Measurements from ENCODE around the gene ZNF44. TPM values are rescaled to one million over a fixed set of nuclear protein-coding genes. Genes with fewer than 3 reads are reported as not detected.

ZNF44 gene
- total and polyA plus RNA-seq, 9 of the 15 experiments (the other 6 are each of a cell fraction or from before 2014, with no cell fraction given), result 2.6 to 8.3 (median 4.4) TPM

DNA sequence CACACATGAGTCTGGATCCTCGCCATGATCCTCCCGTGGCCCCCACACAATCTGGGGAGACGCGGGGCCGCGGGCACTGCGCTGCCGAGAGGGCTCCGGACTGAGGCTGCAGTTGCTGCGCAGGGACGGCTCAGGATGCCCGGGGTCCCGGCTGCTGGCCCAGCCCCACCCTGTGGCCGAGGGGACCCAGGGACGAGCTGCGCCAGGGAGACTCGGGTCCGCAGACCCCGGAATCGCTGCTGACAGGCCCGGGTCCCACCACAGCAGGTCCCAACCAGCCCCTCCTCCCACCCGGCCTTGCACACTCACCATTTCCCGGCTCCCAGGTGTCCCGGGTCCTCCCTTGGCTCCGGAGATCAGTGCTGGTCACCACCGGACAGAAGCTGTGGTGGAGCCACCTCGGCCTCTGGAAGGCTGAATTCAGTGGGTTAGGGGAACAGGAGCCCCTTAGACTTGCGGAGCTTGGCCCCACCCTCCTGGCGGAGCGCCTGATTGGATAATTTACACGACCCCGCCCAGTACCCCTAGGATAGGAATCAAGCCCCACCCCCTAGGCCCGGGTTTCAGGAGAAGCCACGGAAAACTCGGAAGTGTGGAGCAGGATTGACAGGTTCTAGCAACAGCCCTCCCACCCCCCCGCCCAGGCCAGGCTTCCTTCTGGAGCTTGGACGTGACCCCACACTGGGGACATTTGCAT is 57.4 kb downstream of the ZNF44 start:
- H3K4me2 ChIP-seq (ENCODE audit: insufficient read depth, low read length), result no peak overlapping the region
- FAIRE-seq (no peak), ATAC-seq (no peak), DNase-seq (ENCODE audit: extremely low read depth in 1 of 4, low spot score in 3 of 4) (peak in 3 of 4 experiments; percentile 14 to 27 (median 26))
- H3K9ac ChIP-seq (ENCODE audit: insufficient read depth in 1 of 2, low read depth in 2 of 2, low read length in 2 of 2), result no peak overlapping the region; a peak in 1 of 4 replicates
- ChIA-PET POLR2A (interaction anchor here (0.6 kb wide), 1 partner anchor 75 kb away, joined by 3 read pairs; the partner anchor contains the start of gene ZNF136), CTCF (ENCODE audit: low intra/inter-chr PET ratio) (no interaction called here)
- H3K4me3 ChIP-seq, result no peak overlapping the region
- H3K79me2 ChIP-seq (ENCODE audit: control insufficient read depth, insufficient read depth, low read length), result no peaks in the 10 kb centered on the region
- no peaks in the 10 kb centered on the region for H4K20me1 ChIP-seq (replicated peaks; ENCODE audit: control insufficient read depth, insufficient read depth, low read length)
- WGBS (ENCODE audit: insufficient coverage, low coverage, missing lambda C conversion rate), result 12% methylated on average over 30 of the region's 37 CpGs
- no TSS peak for BruUV-seq (replicated peaks)
- peaks cover 0 to 7% of the 10 kb centered on the region in 2 experiments; a peak in 2 of 5 replicates for H3K4me1 ChIP-seq (replicated peaks in 1 of 2; ENCODE audit: control insufficient read depth in 2 of 2, insufficient read depth in 2 of 2, low read length in 2 of 2)
- intact Hi-C loops (cut with micrococcal nuclease) (no loop called here), in situ Hi-C loops (cut with MboI) (no loop called here)
- no peaks in the 10 kb centered on the region for H3K9me3 ChIP-seq (replicated peaks; ENCODE audit: control insufficient read depth, insufficient read depth, low read depth, low read length)
- H3K9me1 ChIP-seq (ENCODE audit: control insufficient read depth, insufficient read depth, low read length), result no peaks in the 10 kb centered on the region
- H3K36me3 ChIP-seq (ENCODE audit: control insufficient read depth, insufficient read depth, low read length), result no peaks in the 10 kb centered on the region
- TF ChIP-seq HDAC8 (tag; IDR thresholded peaks at IDR 0.05), result no peak
- no peak for TF ChIP-seq POLR3A (IDR thresholded peaks at IDR 0.05; ENCODE audit: borderline replicate concordance, extremely low read depth, insufficient read depth, insufficient read length)
- TF ChIP-seq PHB (CRISPR knock-in tag; IDR thresholded peaks at IDR 0.05), result no peak
- no peak for TF ChIP-seq CBFB (CRISPR knock-in tag; IDR thresholded peaks at IDR 0.05)
- no peak for TF ChIP-seq GTF2F1 (IDR thresholded peaks at IDR 0.05; ENCODE audit: low read depth, low read length)
- TF ChIP-seq SPI1 (IDR thresholded peaks at IDR 0.05; ENCODE audit: borderline replicate concordance, low read depth, low read length), result no peak
- TF ChIP-seq, protein P1, sequence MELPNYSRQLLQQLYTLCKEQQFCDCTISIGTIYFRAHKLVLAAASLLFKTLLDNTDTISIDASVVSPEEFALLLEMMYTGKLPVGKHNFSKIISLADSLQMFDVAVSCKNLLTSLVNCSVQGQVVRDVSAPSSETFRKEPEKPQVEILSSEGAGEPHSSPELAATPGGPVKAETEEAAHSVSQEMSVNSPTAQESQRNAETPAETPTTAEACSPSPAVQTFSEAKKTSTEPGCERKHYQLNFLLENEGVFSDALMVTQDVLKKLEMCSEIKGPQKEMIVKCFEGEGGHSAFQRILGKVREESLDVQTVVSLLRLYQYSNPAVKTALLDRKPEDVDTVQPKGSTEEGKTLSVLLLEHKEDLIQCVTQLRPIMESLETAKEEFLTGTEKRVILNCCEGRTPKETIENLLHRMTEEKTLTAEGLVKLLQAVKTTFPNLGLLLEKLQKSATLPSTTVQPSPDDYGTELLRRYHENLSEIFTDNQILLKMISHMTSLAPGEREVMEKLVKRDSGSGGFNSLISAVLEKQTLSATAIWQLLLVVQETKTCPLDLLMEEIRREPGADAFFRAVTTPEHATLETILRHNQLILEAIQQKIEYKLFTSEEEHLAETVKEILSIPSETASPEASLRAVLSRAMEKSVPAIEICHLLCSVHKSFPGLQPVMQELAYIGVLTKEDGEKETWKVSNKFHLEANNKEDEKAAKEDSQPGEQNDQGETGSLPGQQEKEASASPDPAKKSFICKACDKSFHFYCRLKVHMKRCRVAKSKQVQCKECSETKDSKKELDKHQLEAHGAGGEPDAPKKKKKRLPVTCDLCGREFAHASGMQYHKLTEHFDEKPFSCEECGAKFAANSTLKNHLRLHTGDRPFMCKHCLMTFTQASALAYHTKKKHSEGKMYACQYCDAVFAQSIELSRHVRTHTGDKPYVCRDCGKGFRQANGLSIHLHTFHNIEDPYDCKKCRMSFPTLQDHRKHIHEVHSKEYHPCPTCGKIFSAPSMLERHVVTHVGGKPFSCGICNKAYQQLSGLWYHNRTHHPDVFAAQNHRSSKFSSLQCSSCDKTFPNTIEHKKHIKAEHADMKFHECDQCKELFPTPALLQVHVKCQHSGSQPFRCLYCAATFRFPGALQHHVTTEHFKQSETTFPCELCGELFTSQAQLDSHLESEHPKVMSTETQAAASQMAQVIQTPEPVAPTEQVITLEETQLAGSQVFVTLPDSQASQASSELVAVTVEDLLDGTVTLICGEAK (IDR thresholded peaks at IDR 0.05), result no peak
- TF ChIP-seq, protein P1 (CRISPR knock-in tag; IDR thresholded peaks at IDR 0.05), result no peak
- H3K27me3 ChIP-seq (ENCODE audit: control insufficient read depth in 2 of 2, insufficient read depth in 2 of 2, low read length in 2 of 2), result peaks cover 7 to 11% of the 10 kb centered on the region in 2 experiments; a peak in 3 of 5 replicates
- H2AFZ ChIP-seq (ENCODE audit: low read depth, low read length), result no peak overlapping the region
- no peak overlapping the region for H3K27ac ChIP-seq (ENCODE audit: extremely low read depth, low read depth, low read length)

Data from K562 (cell line).